GM21360 (cell line): ENCODE results near the gene CHD3.

ENCODE experiments used
- ATAC-seq: cut with Tn5 transposase; IDR thresholded peaks from one replicate; pipeline ENCODE4 v1.9.1; 2021; ENCODE audit warnings: mild to moderate bottlenecking, moderate library complexity; ENCODE audit not compliant: unreplicated experiment

CHD3 gene

DNA sequence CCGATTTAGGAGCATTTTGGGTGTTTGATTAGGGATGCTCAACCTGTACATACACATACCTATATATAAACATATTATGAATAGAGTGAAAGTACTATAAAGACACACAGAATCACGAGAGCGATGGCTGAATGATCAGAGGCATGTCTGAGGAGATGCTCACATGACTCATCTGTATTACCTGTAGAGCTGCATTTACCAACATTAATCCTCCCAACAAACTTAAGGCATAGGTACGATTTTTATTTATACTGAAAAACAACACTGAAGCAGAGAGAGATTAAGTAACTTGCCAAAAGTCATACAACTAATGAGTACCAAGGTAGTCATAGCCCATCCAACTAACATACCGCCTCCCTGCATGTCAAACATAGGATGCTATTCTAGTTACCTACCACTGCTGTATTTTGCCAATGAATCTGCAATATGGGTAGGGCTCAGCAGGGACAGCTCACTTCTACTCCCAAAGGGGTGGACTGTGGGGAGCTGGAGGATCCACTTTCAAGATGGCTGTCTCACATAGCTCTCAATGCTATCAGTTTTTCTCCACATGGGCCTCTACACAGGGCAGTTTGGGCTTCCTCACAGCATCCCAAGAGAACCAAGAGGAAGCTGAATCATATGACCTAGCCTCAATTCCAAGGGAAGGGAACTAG lies 23.5 kb upstream of the CHD3 start:
- no peak for ATAC-seq

DNA sequence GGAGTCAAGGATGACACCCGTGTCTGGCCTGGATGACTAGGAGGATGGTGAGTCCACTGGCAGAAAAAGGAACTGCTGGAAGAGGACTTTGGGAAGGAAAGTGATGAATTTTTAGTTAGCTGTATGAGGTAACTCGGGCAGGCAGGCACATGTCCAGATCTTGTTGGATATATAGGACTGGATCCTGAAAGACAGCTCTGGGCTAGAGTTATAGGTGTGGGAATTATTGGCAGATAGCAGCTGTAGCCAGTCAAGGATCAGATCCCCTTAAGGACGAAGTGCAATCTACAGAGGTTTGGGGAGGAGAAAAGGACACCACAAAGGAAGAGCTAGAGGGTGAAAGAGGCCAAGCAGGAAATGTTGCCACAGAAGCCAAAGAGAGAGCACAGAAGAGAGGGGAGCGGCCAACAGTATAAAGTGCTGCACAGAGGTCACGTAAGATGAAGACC lies 20.7 kb upstream of the CHD3 start:
- no peak for ATAC-seq

- ATAC-seq, result no peak
Measured at GRCh38 chr17:7873051-7873450, 15.5 kb upstream of the CHD3 start.

- no peak for ATAC-seq
Measured at GRCh38 chr17:7875804-7876370, 12.7 kb upstream of the CHD3 start.

DNA sequence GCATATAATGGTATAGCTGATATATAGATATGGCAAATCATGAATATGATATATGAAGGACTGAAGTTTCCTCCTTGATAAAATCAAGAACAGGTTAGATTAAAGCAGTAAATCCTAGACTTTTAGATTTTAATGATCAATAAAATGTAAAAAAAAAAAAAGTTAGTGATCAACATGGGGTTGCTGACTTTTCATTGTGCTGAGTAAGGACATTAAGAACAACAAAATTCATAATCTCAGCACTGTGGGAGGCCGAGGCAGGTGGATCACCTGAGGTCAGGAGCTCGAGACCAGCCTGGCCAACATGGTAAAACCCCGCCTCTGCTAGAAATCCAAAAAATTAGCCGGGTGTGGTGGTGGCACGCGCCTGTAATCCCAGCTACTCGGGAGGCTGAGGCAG lies 10.4 kb upstream of the CHD3 start:
- no peak for ATAC-seq

DNA sequence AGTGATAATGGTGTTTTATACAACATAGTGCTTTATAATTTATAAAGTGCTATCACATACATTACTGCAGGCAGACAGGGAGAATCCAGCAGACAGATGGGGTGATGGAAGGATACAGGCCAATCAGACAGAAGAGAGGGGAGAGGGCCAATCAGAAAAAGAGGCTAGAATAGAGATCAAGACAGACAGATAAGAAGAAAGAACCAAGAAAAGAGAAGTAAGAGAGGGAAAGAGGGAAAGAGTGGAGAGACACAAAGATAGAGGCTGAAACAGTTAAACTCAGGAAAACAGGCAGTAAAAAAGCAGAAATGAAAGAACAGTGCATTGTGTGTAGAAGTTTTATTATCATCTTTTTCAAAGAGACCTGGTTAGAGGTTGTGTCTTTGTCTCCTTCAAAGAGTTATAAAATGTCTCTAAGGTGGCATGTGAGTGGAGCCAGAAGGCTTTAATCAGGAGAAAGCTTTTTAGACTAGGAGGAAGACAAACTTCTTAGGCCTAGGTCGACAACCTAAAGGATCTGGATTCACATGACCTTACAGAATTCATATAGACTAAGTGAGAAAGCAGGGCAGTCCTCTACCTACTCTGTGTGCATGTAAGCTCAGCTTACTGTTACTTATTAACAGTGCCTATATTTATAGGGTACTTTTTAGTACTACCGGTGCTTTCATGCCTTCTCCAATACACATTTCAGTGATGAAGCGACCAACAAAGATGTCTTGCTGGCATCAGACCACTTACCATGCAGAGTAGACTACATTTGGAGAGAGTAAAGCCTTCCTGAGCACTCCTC lies 8.3 kb upstream of the CHD3 start:
- no peak for ATAC-seq

DNA sequence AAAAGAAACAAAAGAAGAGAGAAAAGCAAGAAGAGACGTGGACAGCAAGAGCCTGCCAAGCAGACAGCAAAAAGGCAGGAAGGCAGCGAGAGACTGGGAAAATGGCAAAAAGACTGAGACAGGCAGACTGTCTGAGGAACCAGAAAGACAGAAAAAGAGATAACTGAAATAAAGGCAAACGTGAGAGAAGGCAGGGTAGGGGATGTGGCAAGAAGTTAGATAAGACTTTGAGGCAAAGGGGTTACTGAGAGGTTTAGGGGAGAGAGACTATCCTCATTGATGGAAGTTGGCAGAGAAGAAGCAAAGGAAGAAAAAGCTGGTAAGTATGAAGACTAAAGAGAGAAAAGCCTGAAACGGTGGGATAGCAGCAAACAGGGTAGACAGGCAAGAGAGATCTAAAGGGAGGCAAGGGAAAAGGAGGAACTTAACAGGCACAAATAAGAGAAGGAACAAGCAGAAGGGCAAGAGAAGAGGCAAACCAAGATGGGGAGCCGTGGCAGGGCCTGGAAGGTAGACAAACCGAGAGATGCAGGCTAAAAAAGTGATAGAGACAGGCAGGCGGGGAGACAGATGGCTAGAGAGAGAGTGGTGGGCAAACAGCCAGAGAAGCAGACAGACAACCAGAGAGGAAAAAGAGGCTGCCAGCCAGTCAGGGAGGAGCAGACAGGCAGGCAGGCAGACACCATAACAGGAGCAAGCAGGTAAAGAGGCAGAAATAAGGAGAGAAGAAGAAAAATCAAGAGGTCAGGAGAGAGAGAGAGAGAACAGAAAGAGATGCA lies 7.1 kb upstream of the CHD3 start:
- ATAC-seq, result no peak

DNA sequence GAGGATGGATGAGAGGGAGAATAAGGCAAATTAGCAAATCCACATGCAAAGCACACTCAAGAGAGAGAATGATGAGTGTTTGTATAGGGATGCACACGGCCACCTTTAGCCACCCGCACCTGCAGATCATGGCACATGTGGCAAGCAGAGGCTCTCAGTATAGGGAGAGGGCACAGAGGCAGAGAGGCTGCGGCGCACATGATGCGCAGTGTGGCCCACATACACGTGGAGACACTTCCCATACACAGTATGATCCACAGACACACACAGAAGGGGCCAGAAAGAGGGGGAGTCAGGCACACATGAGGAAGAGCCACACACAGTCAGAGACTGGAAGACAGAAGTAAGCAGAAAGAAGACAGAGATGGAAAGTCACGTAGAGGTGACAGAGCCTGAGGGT lies 6.5 kb upstream of the CHD3 start:
- no peak for ATAC-seq

DNA sequence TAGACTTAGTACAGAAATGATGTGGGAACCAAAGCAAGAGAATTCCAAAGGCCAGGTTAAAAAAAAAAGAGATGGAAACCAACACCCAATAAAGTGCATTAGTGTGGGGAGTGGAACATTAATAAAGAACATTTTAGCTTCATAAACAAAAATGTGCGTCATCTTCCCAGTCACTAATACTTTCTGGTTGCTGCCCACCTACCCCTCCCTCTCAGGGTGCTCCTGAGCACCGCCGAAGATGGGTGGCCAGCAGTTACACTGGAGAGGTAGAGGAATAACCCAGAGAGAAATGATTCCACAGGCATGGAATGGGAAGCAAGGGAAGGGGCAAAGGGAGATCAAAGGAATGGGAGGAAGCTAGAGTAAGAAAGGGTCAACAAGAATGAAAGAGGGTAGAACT lies 6.0 kb upstream of the CHD3 start:
- no peak for ATAC-seq

DNA sequence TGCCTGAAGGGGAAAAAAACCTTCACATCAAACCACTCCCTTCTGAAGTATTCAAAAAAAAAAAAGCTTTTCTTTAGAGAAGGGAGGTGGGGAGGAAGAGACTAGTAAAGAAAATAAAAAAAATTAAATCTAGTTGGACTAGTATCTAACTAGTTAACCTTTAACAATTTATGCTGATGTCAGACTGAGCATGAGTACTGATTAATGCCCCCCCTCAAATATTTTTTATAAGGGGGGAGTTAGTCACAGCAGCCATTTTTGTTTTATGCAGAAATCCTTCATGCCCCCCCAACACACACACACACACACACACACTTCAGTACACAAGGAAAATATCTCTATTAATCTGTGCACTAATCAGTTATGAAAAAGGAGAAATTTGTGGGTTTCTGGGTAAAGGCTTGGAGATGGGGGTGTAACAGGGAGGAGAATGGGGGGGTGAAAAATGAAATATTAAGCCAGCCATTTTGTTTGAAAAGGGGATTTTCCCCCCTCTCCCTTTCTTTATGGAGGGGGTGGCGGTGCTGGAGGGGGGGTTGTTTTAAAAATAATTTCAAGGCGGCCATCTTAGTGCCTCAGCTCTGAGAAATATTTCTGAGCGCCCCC lies 4.7 kb upstream of the CHD3 start:
- ATAC-seq, result no peak

DNA sequence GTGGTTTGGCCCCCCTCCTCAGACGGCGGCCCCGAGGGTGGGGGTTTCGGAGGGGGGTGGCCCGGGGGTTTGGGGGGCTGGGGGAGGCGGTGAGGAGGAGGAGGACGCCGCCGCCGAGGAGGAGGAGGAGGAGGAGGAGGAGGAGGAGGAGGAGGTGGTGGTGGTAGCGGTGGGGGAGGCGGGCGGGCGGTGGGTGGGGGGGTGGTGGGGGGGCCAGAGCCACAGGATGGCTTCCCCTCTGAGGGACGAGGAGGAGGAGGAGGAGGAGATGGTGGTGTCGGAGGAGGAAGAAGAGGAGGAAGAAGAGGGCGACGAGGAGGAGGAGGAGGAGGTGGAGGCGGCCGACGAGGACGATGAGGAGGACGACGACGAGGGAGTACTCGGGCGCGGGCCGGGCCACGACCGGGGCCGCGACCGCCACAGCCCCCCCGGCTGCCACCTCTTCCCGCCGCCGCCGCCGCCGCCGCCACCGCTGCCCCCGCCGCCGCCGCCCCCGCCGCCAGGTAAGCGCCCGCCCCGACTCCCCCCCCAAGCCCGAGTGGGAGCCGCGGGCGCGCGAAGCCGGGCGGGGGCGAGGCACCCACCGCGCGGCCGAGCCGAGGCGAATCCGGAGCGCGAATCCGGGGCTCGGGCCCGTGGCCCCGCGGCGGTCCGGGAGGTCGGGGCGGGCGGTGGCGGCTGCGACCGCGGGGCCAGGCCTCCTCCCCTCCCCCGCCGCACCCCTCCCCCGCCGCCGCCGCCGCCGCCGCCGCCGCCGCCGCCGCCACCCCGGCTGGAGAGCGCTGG lies 3.8 kb upstream of the CHD3 start:
- no peak for ATAC-seq

DNA sequence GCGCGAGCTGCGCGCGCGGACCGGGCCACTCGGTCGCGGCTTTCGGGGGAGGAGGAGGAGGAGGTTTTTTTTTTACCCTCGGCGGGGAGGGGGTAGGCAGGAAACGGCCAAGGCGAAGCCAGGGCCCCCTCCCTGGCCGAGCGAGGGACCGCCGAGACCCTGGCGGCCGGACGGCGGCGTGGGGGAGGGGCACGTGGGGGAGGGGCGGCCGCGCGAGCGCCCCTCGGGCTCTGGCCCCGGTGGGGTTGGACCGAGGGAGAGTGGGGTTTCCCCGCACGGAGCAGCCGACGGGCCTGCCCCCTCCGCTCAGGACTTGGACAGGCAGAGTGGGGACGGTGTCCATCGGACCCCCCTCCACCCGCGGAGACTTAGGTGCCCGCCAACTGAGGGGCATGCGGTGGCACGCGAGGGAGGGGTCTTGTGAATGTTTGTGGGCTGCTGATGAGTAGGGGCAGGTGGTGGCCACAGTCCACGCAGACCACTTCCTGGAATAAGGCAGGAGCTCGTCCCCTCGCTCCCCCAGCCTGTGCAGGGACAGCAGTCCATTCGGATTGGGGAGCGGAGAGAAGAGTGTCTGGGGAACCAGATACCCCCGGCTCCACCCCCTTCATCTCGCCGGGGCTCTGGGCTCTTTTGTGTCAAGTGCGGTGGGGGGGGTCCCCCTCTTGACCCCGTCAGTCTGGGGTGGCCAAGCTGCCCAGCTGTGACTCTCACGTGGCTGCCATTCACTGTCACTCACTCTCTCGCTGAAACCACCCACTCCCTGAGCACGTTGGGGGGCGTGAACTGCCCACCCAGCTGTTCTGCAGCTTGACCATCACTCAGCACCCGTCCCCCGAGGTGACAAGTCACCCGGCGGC lies 3.0 kb upstream of the CHD3 start:
- ATAC-seq, result no peak

- ATAC-seq, result no peak
Measured at GRCh38 chr17:7886227-7887037, 2.2 kb upstream of the CHD3 start.

DNA sequence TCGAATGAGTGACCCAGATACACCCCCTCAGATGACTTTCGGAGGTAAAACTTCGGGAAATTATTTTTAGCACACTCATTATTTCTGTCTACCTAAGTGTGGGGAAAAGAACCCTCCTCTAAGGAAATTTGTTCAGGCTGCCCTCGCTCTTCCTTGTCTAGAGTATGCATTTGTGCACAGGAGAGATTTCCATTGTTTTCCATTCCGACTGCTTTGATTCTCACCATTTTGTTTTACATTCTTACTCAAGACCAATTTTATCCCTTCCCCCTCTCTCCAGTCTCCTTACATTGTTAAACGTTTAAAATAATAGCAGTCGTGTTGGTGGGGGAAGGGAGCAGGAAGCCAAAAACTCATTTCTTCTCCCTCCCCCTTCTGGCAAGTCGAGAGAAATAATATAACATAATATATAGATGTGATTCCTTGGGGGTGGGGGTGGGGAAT lies 1.5 kb upstream of the CHD3 start:
- ATAC-seq, result no peak

GRCh38 chr17:7887482-7888183 lies 956 bp upstream of the CHD3 start:
- peak; percentile 39 for ATAC-seq

GRCh38 chr17:7889166-7889955 lies 772 bp downstream of the CHD3 start:
- ATAC-seq, result no peak
